K562 (cell line): ENCODE results near the gene NKG7. TPM values are rescaled to one million over a fixed set of nuclear protein-coding genes. Genes with fewer than 3 reads are reported as not detected.

Experiments used
- ATF3 ChIP-seq, 2 experiments: fragments of 450-650 bp in 1 of 2; sonication (generic) in 1 of 2; formaldehyde crosslinking in 1 of 2; IDR thresholded peaks in 1 of 2; conservative IDR thresholded peaks in 1 of 2; 2 replicates each; pipeline versions ENCODE4 v1.6.1 to v1.8.1; 2016 to 2023; ENCODE audit warnings: mild to moderate bottlenecking in 2 of 2, moderate library complexity in 2 of 2, inconsistent platforms in 1 of 2, missing genetic modification reagents in 1 of 2
- EGR1 ChIP-seq: fragments of 450-650 bp; conservative IDR thresholded peaks from 2 replicates; pipeline ENCODE4 v1.6.1; 2017; ENCODE audit warnings: mild to moderate bottlenecking
- HCFC1 ChIP-seq: IDR thresholded peaks from 2 replicates; pipeline ENCODE4 v1.6.1; 2012; ENCODE audit warnings: low read depth, low read length, improper control_type of control experiment
- HMBOX1 ChIP-seq: sonication (generic); IDR thresholded peaks from 2 replicates; pipeline ENCODE4 v1.6.1; 2016
- KDM1A ChIP-seq, 2 experiments: fragments of 450-650 bp; IDR thresholded peaks; 2 replicates each; pipeline ENCODE4 v1.6.1; 2016; ENCODE audit warnings: mild to moderate bottlenecking in 2 of 2
- MEF2A ChIP-seq: IDR thresholded peaks from 2 replicates; pipeline ENCODE4 v1.6.1; 2011; ENCODE audit warnings: low read depth, mild to moderate bottlenecking, low read length, moderate library complexity; ENCODE audit not compliant: control insufficient read depth
- MTA1 ChIP-seq: fragments of 450-650 bp; IDR thresholded peaks from 2 replicates; pipeline ENCODE4 v1.6.1; 2017; ENCODE audit warnings: borderline replicate concordance
- RREB1 ChIP-seq: fragments of 250-450 bp; sonication (Bioruptor Pico); IDR thresholded peaks from 2 replicates; pipeline ENCODE4 v1.4.0; 2020
- SNIP1 ChIP-seq: fragments of 450-650 bp; IDR thresholded peaks from 2 replicates; pipeline ENCODE4 v1.7.1; 2017; ENCODE audit warnings: low read depth, mild to moderate bottlenecking
- SPI1 ChIP-seq: IDR thresholded peaks from 2 replicates; pipeline ENCODE4 v1.6.1; 2011; ENCODE audit warnings: low read depth, low read length, control low read depth, borderline replicate concordance
- TEAD2 ChIP-seq: fragments of 450-650 bp; IDR thresholded peaks from 2 replicates; pipeline ENCODE4 v1.6.1; 2016; ENCODE audit warnings: missing genetic modification characterization, control low read depth, missing compliant biosample characterization
- TFAP4 ChIP-seq: sonication (generic); formaldehyde crosslinking; IDR thresholded peaks from 2 replicates; pipeline ENCODE4 v1.8.0; 2022; ENCODE audit warnings: missing genetic modification reagents, mild to moderate bottlenecking, moderate library complexity, borderline replicate concordance
- XRCC3 ChIP-seq: fragments of 450-650 bp; IDR thresholded peaks from 2 replicates; pipeline ENCODE4 v1.6.1; 2017; ENCODE audit warnings: mild to moderate bottlenecking, moderate library complexity
- ZBTB7A ChIP-seq: IDR thresholded peaks from 2 replicates; pipeline ENCODE4 v1.6.1; 2011; ENCODE audit warnings: low read depth, mild to moderate bottlenecking, low read length, moderate library complexity, borderline replicate concordance; ENCODE audit not compliant: control insufficient read depth
- ZFP36 ChIP-seq: fragments of 150-350 bp; IDR thresholded peaks from 2 replicates; pipeline ENCODE4 v1.6.1; 2018; ENCODE audit warnings: low read length, low read depth; ENCODE audit not compliant: partially characterized antibody
- ZNF224 ChIP-seq: sonication (generic); formaldehyde crosslinking; IDR thresholded peaks from 2 replicates; pipeline ENCODE4 v1.8.0; 2022; ENCODE audit warnings: mild to moderate bottlenecking, missing genetic modification reagents
- ZNF263 ChIP-seq: sonication (generic); formaldehyde crosslinking; IDR thresholded peaks from 2 replicates; pipeline ENCODE4 v1.8.0; 2022; ENCODE audit warnings: mild to moderate bottlenecking, missing genetic modification reagents, borderline replicate concordance
- ZNF696 ChIP-seq: fragments of 250-450 bp; sonication (Bioruptor Pico); conservative IDR thresholded peaks from 2 replicates; pipeline ENCODE4 v1.4.0; 2020; ENCODE audit warnings: mild to moderate bottlenecking, moderate library complexity
- polyA plus RNA-seq, 8 experiments: library from polyadenylated mRNA; depleted of rRNA in 4 of 8; stranded (reverse) in 5 of 8; unstranded in 3 of 8; fragments of >200 nt; fragmentation: Nextera tagmentation in 2 of 8; fragmentation: Illumina TruSeq in 1 of 8; extraction: Ambion mirVana in 2 of 8; extraction: Trizol in 1 of 8; gene quantifications; 2 replicates each; pipeline versions ENCODE4 v1.2.1 to v1.2.3, GENCODE V29; 2011 to 2014; ENCODE audit warnings: inconsistent platforms in 1 of 8, missing spikeins in 1 of 8
- total RNA-seq, 7 experiments: library from RNA; depleted of rRNA in 6 of 7; stranded (reverse); fragments of >200 nt in 6 of 7; fragmentation: Illumina TruSeq in 2 of 7; extraction: Trizol in 2 of 7; gene quantifications; 2 replicates each; pipeline versions ENCODE4 v1.2.1 to v1.2.3, GENCODE V29; 2011 to 2021; ENCODE audit warnings: low replicate concordance in 1 of 7

The NKG7 gene
- total and polyA plus RNA-seq, 9 of the 15 experiments (the other 6 are each of a cell fraction or from before 2014, with no cell fraction given): 0.30 to 0.70 (median 0.51) TPM; not detected in 2

GRCh38 chr19:51372649-51373504 is at the start of gene NKG7 (continued):
- TF ChIP-seq RREB1 (CRISPR knock-in tag) (no peak), EGR1 (peak; percentile 31), ZNF696 (no peak), ZFP36 (peak; percentile 55), ATF3 (IDR thresholded peaks at IDR 0.05) (peak; percentile 37; the same call in 1 of the 2 replicates), ATF3 (CRISPR knock-in tag; conservative IDR thresholded peaks at IDR 0.05) (no peak), ZNF224 (no peak), MEF2A (no peak), HMBOX1 (peak; percentile 76), TEAD2 (tag) (no peak), HCFC1 (no peak), SNIP1 (no peak), ZNF263 (peak; percentile 81; the same call in 1 of the 2 replicates), MTA1 (no peak), ZBTB7A (peak; percentile 30; the same call in 1 of the 2 replicates), KDM1A (IDR thresholded peaks at IDR 0.05) (0 out of 4 replicates have a peak, but pooled peaks of 1 of the 2 experiments have one; percentile 39), SPI1 (peak; percentile 63; the same call in 1 of the 2 replicates), XRCC3 (no peak), TFAP4 (CRISPR knock-in tag) (peak; percentile 60; the same call in 1 of the 2 replicates)
